ENCODE results near the gene TPK1. TPM values are rescaled to one million over a fixed set of nuclear protein-coding genes. Genes with fewer than 3 reads are reported as not detected.

Gene TPK1
- total and polyA plus RNA-seq, 8 donors = 1.4 to 3.6 (median 2.2) TPM

- DNase-seq (no peak), ATAC-seq (no peak), FAIRE-seq (no peak)
- no peaks in the 10 kb centered on the region for H3K9me3 ChIP-seq
- no peaks in the 10 kb centered on the region for H3K4me1 ChIP-seq
- H3K4me3 ChIP-seq = no peak overlapping the region
- H3K27ac ChIP-seq = no peak overlapping the region
- H3K27me3 ChIP-seq = no peaks in the 10 kb centered on the region
- intact Hi-C loops (cut with DNase I) = no loop called here
- no peaks in the 10 kb centered on the region for H3K36me3 ChIP-seq
- TF ChIP-seq CTCF (IDR thresholded peaks at IDR 0.05) = no peak
Observed at GRCh38 chr7:144468990-144469732, 366.7 kb downstream of the TPK1 start.

- Histone ChIP-seq H3K36me3 (no peaks in the 10 kb centered on the region), H3K4me1 (no peaks in the 10 kb centered on the region), H3K27ac (no peak overlapping the region), H3K4me3 (no peak overlapping the region), H3K27me3 (no peaks in the 10 kb centered on the region), H3K9me3 (no peaks in the 10 kb centered on the region)
- TF ChIP-seq CTCF (IDR thresholded peaks at IDR 0.05) = no peak
- DNase-seq = no peak
- ATAC-seq = no peak
- no peak for FAIRE-seq
- intact Hi-C loops (cut with DNase I) = no loop called here
- WGBS, 2 donors = 64 to 75% methylated on average over 5 of the region's 5 CpGs
Observed at GRCh38 chr7:144459635-144460034, 376.2 kb downstream of the TPK1 start.

GRCh38 chr7:144455040-144455404 lies 380.8 kb downstream of the TPK1 start:
- no peak for DNase-seq
- no peak for FAIRE-seq
- no peak for ATAC-seq
- WGBS, 2 donors = 48 to 52% methylated on average over 5 of the region's 5 CpGs
- H3K9me3 ChIP-seq = no peaks in the 10 kb centered on the region
- intact Hi-C loops (cut with DNase I) = no loop called here
- no peak overlapping the region for H3K27ac ChIP-seq
- H3K4me3 ChIP-seq = no peak overlapping the region
- H3K4me1 ChIP-seq = no peaks in the 10 kb centered on the region
- TF ChIP-seq CTCF (IDR thresholded peaks at IDR 0.05) = no peak
- H3K36me3 ChIP-seq = no peaks in the 10 kb centered on the region
- H3K27me3 ChIP-seq = no peaks in the 10 kb centered on the region

- Histone ChIP-seq H3K4me1 (no peaks in the 10 kb centered on the region), H3K4me3 (no peak overlapping the region), H3K9me3 (no peaks in the 10 kb centered on the region), H3K36me3 (no peaks in the 10 kb centered on the region), H3K27ac (no peak overlapping the region), H3K27me3 (no peaks in the 10 kb centered on the region)
- TF ChIP-seq CTCF (IDR thresholded peaks at IDR 0.05) = no peak
- ATAC-seq (no peak), FAIRE-seq (no peak), DNase-seq (no peak)
- 89 to 92% methylated on average over 3 of the region's 3 CpGs for WGBS, 2 donors
- intact Hi-C loops (cut with DNase I) = no loop called here
Observed at GRCh38 chr7:144454256-144455039, 381.4 kb downstream of the TPK1 start.

GRCh38 chr7:144452064-144452463 lies 383.8 kb downstream of the TPK1 start:
- no peak for DNase-seq
- H3K36me3 ChIP-seq = no peaks in the 10 kb centered on the region
- no peaks in the 10 kb centered on the region for H3K4me1 ChIP-seq
- no peaks in the 10 kb centered on the region for H3K9me3 ChIP-seq
- peak in 2 of 4 donors; percentile 32 to 44 for ATAC-seq
- no peak for FAIRE-seq
- no peak overlapping the region for H3K27ac ChIP-seq
- WGBS, 2 donors = 83 to 92% methylated on average over 5 of the region's 5 CpGs
- intact Hi-C loops (cut with DNase I) = no loop called here
- no peak overlapping the region for H3K4me3 ChIP-seq
- TF ChIP-seq CTCF (IDR thresholded peaks at IDR 0.05) = no peak
- H3K27me3 ChIP-seq = no peaks in the 10 kb centered on the region
